Progenitor cell of endocrine pancreas (in vitro differentiated cells): Measurements from ENCODE around the gene MARK4. TPM values are rescaled to one million over a fixed set of nuclear protein-coding genes. Genes with fewer than 3 reads are reported as not detected.

Experiments used
- DNase-seq: peaks from one replicate; pipeline ENCODE4 v3.0.0; 2021; ENCODE audit warnings: low spot score; ENCODE audit not compliant: unreplicated experiment
- H3K27ac Mint-ChIP-seq: 2 replicates; pipeline ENCODE4 v1.8.0; 2021; ENCODE audit warnings: mild to moderate bottlenecking, moderate library complexity, mixed read lengths
- H3K27me3 Mint-ChIP-seq: 2 replicates; pipeline ENCODE4 v1.8.0; 2021; ENCODE audit warnings: mixed read lengths
- H3K36me3 Mint-ChIP-seq: 2 replicates; pipeline ENCODE4 v1.8.0; 2022; ENCODE audit warnings: mixed read lengths; ENCODE audit not compliant: insufficient read depth
- H3K4me1 Mint-ChIP-seq: 2 replicates; pipeline ENCODE4 v1.8.0; 2021; ENCODE audit warnings: low read depth, mixed read lengths
- H3K4me3 Mint-ChIP-seq: 2 replicates; pipeline ENCODE4 v1.8.0; 2021; ENCODE audit warnings: low read depth, mild to moderate bottlenecking, moderate library complexity, mixed read lengths
- H3K9me3 Mint-ChIP-seq: 2 replicates; pipeline ENCODE4 v1.8.0; 2021; ENCODE audit warnings: low read depth, mixed read lengths
- CTCF ChIP-seq: fragments of 200-600 bp; sonication (generic); IDR thresholded peaks from one replicate; pipeline ENCODE4 v1.5.0; 2021; ENCODE audit warnings: antibody characterized with exemption, mild to moderate bottlenecking; ENCODE audit not compliant: unreplicated experiment
- total RNA-seq: library from RNA; stranded (reverse); gene quantifications from 2 replicates; pipeline ENCODE4 v1.2.1, GENCODE V29; 2021

MARK4 gene
- total RNA-seq, 1 donor from 2014 or later, result 60.4 TPM

DNA sequence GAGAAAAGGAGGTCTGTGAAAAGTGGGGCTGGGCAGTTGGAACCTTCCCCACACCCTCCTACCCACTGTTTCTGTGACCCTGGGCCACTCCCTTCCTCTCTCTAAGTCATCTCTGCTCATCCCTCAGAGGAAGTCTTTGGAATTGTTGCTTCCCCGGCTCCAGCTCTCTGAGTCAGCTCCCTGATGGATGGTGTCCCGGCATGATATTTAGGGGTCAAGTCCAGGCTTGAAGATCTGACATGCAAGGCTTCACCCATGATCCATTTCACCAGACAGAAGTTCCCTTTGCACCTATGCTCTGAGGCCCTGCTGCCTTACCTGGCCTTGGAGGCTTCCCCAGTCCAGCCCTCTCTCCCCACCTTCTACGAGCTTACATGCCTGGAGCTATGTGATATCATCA is 19.2 kb upstream of the MARK4 start:
- TF ChIP-seq CTCF, result no peak
- Mint-ChIP-seq H3K27ac (no peak overlapping the region), H3K36me3 (no peaks in the 10 kb centered on the region), H3K4me1 (no peaks in the 10 kb centered on the region), H3K4me3 (no peak overlapping the region), H3K27me3 (peaks cover 72% of the 10 kb centered on the region), H3K9me3 (no peaks in the 10 kb centered on the region)
- no peak for DNase-seq

- H3K27ac Mint-ChIP-seq, result no peak overlapping the region
- DNase-seq, result peak; percentile 14
- no peak for TF ChIP-seq CTCF
- H3K4me1 Mint-ChIP-seq, result no peaks in the 10 kb centered on the region
- peaks cover 75% of the 10 kb centered on the region for H3K27me3 Mint-ChIP-seq
- H3K4me3 Mint-ChIP-seq, result peak overlapping the region; percentile 10
- H3K36me3 Mint-ChIP-seq, result no peaks in the 10 kb centered on the region
- H3K9me3 Mint-ChIP-seq, result no peaks in the 10 kb centered on the region
Observed at GRCh38 chr19:45234089-45234869, 16.8 kb upstream of the MARK4 start.

DNA sequence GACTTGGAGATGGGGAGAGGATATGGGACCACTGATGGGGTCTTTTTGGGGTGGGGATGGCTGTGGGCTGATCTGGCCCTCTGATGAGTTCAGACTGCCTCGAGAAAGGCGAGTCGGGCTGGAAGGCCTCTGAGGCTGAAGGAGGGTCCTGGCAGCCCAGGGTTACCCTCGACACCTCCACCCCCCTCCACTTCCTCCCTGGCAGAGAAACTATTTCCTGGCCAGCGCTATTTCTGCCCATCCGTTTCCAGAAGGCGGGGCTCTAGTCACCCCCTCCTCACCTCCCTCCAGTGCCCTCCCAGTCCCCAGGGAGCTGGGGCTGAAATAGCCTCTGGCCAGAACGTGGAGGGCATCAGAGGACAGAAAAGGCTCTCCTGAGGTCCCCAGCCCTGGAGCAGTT is 15.6 kb upstream of the MARK4 start:
- Mint-ChIP-seq H3K36me3 (no peaks in the 10 kb centered on the region), H3K4me3 (no peak overlapping the region), H3K27ac (no peak overlapping the region), H3K27me3 (peaks cover 78% of the 10 kb centered on the region), H3K4me1 (no peaks in the 10 kb centered on the region), H3K9me3 (no peaks in the 10 kb centered on the region)
- TF ChIP-seq CTCF, result no peak
- no peak for DNase-seq

GRCh38 chr19:45238556-45238955 is 12.5 kb upstream of the MARK4 start:
- Mint-ChIP-seq H3K27ac (no peak overlapping the region), H3K9me3 (no peaks in the 10 kb centered on the region), H3K27me3 (peaks cover 63% of the 10 kb centered on the region), H3K36me3 (no peaks in the 10 kb centered on the region), H3K4me3 (no peak overlapping the region), H3K4me1 (no peaks in the 10 kb centered on the region)
- no peak for TF ChIP-seq CTCF
- DNase-seq, result no peak

DNA sequence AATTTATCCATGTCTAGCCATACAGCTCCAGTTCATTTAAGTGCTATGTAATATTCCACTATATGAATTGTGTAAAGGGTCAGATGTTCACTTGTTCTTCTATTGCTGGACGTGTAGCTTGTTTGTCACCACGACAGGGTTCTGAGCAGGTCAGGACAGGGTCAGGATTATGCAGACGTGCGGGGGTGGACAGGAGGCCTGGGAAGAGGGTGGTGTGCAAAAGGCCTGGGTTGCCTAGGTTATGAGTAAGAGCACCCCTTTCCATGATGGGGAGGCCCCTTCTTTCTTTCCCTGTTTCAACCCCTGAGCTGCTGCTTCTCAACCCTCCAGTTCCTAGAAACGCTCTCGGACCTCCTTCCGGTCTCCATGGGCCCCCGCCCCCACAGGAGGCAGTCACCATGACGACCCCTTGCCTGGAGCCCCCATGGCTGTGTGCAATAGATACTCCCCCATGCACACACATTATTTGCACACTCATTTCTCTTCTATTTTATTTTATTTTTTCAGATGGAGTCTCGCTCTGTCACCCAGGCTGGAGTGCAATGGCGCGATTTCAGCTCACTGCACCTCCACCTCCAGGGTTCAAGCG is 7.8 kb upstream of the MARK4 start:
- Mint-ChIP-seq H3K4me1 (no peaks in the 10 kb centered on the region), H3K9me3 (no peaks in the 10 kb centered on the region), H3K27me3 (peaks cover 33% of the 10 kb centered on the region), H3K27ac (no peak overlapping the region), H3K36me3 (no peaks in the 10 kb centered on the region), H3K4me3 (no peak overlapping the region)
- no peak for DNase-seq
- no peak for TF ChIP-seq CTCF
